Daoy (cell line): ENCODE results near the gene LMF1. TPM values are rescaled to one million over a fixed set of nuclear protein-coding genes. Genes with fewer than 3 reads are reported as not detected.
A peak's percentile ranks its signal among the peaks of the same experiment; 100 is the strongest.
"Not testable (repeated sequence)": the region's sequence is repeated elsewhere in the genome, so short reads cannot be mapped to it uniquely, and the experiment has no call there.

Experiments used
- DNase-seq: peaks from one replicate; pipeline ENCODE4 v3.0.0-alpha.2; 2015; ENCODE audit warnings: low read depth
- total RNA-seq: library from RNA; depleted of rRNA; stranded (reverse); fragments of >200 nt; shearing (Covaris generic); gene quantifications from 2 replicates; pipeline ENCODE4 v1.2.3, GENCODE V29; 2014

Gene LMF1
- total RNA-seq, 1 experiment from 2014 or later: 2.6 TPM

DNA sequence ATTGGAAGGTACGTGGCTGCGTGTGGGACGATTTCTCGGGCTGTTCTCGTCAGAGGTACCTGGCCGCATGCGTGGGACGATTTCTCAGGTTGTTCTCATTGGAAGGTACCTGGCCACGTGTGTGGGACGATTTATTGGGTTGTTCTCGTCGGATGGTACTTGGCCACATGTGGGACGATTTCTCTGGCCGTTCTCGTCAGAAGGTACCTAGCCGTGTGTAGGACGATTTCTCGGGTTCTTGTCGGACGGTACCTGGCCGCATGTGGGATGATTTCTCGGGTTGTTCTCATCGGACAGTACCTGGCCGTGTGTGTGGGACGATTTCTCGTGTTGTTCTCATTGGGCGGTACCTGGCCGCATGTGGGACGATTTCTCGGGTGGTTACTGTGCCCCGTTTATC, 120.1 kb downstream of the LMF1 start:
- DNase-seq: no peak

DNA sequence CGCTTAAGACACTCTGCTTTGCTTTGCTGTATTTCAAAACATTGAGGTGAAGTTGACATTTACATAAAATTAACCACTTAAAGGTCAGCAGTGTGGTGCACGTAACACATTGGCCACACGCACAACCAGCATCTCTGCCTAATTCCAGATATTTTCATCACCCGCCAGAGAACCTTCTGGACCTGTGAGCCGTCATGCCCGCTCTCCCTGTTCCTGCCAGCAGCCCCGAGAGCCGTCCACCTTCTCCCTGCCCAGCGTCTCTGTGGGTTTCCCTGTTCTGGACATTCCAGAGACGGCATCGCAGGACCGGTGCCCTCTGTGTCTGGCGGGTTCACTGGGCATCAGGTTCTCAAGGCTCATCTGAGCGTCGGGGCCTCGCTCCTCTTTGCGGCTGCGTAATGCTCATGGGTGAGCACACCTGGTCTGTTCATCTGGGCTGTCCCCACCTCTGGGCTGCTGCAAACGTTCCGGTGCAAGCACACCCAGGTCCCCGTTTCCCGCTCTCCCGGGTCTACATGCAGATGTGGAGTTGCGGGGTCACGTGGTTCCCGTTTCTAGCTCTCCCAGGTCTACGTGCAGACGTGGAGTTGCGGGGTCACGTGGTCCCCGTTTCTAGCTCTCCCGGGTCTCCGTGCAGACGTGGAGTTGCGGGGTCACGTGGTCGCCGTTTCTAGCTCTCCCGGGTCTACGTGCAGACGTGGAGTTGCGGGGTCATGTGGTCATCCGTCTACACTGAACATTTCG, 122.1 kb downstream of the LMF1 start:
- no peak for DNase-seq

DNA sequence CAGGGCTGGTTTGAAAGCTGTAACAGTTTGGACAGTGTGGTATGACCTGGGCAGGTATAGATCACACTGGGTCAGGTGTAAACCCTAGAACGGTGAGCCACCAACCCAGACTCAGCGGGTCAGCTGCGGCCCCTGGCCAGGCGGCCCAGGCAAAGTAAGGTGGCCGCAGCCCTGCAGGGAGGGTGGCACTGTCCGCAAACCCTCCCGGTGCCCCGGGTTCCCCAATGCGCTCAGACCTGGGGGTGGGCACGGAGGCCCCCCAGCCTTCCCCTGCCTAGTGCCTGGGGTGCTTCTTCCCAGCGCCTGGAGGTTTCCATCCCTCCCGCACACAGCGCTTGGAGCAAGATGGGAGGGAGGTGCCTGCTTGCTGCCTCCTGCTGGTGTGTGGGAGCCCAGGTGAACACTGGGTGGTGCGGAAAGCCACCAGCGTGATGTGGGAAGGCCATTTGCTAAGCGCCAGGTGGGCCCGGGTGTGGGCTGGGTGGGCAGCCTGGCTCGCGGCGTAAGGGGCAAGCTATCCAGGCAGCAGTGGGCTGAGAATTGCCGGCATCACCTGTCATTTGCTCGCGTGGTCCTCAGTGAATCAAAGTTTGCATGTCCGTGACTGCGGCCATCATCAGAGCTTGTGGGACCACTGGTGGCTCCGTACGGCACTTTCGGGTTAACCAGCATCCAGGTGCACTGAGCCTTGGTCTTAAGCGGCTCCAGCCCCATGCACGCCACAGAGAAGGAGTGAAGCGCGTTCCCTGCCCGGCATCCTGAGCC, 122.9 kb downstream of the LMF1 start:
- DNase-seq: no peak

DNA sequence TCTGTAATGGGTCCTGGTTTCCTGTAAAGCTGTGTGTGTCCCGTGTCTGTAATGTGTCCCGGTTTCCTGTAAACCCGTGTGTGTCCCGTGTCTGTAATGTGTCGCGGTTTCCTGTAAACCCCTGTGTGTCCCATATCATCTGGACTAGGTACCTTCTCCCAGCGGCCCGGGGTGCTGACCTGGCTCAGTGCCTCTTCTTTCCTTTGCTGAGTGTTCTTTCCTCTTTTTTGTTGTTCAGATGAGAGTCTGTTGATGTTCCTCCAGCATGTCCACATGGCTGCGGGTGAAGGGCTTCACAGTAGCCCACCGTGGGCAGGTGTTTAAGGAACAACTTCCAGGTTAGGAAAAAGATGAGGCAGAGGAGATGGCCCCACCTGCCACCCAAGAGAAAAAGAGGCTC, 123.6 kb downstream of the LMF1 start:
- no peak for DNase-seq

DNA sequence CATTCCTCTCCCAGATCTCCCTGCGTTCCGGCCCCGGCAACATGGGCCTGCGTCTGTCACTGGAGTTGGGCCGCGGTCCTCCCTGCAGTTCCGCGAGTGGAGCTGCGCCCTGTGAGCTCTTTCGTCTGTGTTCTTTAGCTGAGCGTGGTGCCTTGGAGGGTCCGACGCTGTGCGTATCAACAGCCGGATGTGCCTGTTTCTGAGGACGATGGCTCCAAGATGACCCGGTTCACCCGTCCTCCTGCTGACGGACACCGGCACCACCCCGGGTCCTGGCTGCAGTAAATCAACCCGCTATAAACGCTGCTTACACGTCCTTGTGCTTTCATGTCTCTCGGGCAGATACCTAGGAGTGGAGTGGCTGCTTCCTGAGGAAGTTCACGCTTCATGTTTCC, 125.4 kb downstream of the LMF1 start:
- no peak for DNase-seq

DNA sequence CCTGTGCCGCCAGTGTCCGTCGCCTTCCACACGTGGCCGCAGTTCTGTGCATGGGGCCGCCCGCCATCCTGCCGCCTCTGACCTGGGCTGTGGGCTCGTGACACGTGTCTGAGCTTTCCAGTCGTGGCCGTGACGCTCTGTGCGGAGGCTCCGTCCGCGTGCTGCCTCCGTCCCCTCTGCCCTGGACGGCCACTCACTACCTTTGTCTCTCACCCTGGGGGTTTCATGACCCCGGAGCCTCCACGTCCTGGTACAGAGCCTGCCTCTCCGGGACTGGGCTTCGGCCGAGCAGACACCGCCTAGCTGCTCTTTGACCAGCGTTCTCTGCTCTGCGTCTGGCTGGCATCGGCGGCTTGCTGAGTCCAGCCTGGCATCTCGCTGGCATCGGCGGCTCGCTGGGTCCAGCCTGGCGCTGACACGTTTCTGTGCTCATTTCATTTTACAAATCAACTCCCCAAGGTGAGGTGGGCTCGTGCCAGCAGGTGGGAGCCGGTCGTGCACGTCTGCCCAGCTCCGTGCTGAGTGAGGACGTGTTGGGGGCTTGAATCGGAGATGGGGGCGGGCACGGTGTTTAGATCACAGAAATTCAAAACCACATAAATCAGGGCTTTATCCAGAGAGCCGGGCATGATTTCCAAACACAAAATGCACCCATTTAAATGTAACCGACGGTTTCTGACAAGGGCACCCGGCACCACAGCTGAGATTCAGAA, 126.0 kb downstream of the LMF1 start:
- no peak for DNase-seq

DNA sequence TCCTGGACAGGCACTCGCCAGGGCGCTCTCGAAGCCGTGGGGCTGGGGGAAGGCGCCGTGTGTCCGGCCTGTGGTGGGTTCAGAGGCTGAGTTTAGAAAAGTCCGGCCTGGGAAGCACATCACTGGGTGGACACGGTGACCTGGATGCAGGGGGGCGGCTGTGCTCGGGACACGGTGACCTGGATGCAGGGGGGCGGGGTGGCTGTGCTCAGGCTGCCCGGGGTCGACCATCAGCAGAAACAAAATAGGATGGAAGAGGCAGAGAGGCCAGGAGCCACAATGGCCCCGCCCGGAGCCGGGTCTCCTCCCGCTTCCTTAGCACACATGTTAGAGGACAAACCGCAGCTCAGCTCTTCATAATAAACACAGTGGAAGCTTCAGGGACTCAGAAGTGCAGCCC, 127.0 kb downstream of the LMF1 start:
- DNase-seq: no peak

DNA sequence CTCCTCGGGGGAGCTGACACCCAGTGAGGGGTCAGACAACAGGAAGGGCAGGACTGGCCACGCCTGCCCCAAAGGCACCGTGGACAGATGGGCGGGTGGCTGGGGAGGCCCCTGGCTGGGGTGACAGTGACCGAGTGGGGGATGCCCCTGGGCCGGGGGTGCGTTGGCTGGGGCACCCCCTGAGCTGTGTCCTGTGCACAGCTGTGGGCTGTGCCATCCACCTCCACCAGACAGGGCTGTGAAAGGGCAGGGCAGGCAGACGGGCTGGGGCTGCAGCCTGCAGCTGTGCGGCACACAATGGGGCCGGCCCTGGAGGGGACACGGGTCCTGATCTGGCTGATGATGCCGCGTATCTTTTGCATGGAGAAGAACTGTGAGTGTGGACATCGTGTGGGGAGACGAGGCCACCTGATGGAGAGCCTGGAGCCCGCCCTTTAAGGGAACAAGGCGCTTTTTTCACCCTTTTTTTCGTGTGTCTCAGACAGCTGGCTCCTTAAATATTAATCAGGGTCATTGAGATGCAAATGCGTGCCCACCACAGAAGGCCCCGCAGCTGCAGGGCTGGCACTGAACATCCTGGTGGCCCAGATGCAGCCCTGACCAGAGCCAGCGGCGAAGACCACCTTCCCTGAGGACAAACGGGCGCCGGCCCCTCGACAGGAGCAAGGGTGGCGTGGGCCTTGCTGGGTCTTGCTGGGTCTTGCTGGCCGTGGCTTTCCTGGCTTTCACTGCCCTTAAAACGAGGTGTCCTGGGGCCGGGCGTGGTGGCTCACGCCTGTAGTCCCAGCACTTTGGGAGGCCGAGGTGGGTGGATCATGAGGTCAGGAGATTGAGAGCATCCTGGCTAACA, 127.8 kb downstream of the LMF1 start:
- DNase-seq: no peak

DNA sequence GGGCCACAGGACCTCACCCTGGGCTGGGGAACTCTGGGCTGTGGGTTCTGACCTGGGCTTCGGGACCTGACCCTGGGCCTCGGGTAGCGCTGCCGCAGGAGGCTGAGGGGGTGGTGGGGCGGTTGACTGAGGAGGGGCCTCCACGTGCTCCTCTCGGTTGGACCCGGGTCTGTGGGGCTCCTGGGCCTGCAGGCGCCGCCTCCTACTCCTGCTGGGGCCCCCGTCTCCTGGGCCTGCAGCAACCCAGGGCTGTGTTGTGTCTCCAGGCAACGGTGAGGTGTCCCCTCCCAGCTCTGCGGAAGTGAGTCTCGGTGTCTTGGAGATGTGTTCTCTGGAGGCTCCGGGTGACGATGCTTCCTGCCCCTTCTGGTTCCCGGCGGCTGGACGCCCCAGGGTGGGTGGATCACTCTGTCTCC, 128.7 kb downstream of the LMF1 start:
- peak; percentile 67 for DNase-seq

DNA sequence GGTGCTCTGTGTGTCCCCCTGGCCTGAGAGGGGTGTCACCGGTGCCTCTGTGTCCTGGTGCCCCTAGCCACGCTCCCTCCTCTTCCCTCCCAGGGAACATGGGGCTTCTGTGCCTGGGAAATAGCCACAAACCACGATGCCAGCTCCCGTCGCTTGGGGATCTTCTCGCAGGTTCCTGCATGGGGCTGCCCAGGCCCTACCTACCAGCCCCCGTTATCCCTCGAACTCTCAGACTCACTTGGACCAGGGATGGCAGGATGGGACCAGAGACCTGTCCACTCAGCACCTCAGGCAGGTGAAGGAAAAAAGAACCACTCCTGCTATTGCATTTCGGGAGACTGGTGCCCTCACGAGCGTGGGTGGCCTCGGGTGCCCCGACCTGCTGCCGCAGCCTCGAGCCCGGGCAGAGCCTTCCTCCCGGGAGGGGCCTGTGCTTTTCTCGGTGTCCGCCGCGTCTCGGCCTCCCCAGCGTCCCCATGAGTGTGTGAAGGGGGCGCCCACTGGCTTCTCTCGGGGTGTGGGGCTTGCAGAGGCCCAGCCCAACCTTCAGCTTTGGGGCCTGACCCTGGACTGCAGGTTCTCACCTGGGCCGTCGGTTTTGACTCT, 129.2 kb downstream of the LMF1 start:
- DNase-seq: no peak

DNA sequence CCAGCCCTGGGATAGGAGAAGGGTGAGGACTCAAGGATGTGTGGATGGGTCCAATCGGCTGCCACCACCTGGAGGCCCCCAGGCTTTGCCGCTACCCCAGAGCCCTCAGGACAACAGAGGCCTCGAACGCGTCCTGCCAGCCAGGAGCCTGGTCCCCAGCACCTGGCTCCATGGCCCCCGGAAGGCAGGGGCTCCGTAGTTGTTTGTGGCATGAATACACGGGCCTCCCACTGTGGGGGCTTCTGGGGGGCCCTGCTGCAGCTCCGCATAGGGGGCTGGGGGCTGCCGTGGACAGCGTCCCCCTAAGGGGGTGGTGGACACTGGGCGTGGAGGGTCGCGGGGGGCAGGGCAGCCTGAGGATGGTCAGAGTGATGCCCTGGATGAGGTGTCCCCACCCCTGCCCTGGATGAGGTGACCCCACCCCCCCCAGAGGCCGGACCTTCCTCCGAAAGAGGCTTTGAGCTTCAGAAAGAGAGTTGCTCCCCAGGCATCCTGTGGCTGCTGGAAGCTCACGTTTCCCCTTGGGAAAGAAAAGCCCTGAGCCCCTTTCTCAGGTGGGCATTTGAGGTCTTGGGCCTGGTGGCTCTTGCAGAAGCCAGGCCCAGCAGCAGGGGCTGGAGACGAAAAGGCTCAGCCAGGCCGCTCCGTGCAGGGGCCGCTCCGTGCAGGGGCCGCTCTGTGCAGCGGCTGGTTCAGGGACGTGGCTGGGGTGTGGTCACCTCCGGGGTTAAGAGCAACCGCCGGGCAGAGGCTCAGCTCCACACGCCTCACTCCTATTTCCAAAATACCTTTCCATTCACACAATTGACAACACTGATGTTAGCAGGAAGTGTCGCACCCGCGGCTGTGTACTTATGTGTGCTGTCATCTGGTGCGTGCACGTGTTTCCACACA, 130.0 kb downstream of the LMF1 start:
- DNase-seq: no peak

DNA sequence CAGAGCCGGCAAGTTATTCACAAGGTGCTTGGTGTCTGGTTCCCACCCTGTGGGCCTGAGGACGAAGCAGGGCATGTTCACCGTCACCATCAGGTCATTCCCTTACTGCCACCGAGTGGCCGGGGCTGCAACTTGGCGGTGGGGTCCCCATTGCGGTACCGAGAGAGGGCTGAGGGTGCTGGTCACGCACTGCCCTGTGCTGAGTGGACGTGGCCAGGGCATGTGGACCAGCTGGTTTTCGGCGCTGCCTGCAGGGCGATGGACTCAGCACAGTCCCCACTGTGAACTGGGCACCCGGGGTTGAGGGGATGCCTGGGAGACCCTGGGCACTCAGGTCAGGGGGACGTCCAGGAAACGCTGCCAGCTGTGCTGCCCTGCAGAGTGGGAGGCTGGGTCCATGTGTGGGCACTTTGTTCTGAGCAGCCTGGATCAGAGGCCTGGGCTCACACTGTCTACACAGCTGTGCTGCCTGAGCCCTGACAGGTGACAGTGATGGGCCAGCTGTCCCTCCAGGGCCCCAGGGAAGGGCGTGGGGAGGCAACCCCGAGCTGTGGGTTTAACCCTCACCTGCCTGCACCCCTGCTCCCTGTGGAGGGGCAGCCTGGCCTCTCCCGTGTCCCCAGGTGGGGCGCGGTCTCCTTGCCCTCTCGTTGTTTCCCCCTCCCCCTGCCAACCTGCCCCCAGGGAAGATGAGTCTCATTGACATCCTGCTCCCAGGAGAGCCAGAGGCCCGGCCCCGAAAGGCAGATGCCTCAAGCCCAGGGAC, 131.0 kb downstream of the LMF1 start:
- DNase-seq: no peak

DNA sequence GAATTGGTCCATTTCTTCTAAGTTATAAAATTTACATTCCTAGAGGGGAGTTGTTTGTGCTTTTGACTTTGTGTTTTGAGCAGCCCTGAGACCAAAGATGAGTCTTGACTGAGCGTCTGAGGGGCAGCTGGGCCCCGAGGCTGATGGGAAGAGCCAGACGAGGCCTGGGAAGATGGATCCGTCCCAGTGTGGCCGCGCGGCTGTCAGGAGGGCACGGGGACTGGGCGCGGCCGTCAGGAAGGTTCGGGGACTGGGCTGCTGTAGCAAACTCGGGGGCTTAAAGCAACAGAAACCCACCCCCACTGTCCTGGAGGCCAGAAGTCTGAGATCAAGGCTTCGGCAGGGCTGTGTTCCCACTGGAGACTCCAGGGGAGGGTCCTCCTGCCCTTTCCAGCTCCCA, 132.0 kb downstream of the LMF1 start:
- DNase-seq: no peak

DNA sequence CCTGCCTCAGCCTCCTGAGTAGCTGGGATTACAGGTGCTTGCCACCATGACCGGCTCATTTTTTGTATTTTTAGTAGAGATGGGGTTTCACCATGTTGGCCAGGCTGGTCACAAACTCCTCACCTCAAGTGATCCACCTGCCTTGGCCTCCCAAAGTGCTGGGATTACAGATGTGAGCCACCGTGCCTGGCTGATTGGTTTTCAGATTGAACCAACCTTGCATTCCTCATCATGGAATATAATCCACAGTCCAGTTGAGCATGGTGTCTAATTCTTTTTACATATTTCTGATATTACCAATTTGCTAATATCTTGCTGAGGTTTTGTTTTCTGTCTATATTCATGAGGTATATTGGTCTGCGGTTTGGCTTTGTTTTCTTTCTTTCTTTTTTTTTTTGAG, 134.0 kb downstream of the LMF1 start:
- not testable (repeated sequence) for DNase-seq

DNA sequence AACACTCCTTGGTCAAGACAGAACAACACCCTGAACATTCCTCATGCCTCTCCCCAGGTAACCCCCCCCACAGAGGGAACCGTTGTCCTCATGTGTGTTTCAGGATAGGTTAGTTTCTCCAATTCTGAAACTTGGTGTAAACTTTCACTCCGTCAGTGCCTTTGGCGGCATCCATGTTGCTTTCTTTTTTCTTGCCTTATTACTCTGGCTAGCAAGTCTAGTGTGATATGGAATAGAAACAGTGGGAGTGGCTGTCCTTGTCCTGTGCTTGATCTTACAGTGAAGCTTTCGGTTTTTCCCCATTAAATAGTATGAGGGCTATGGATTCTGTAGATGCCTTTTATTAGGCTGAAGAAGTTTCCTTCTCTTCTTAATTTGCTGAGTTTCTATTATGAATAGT, 134.6 kb downstream of the LMF1 start:
- no peak for DNase-seq

DNA sequence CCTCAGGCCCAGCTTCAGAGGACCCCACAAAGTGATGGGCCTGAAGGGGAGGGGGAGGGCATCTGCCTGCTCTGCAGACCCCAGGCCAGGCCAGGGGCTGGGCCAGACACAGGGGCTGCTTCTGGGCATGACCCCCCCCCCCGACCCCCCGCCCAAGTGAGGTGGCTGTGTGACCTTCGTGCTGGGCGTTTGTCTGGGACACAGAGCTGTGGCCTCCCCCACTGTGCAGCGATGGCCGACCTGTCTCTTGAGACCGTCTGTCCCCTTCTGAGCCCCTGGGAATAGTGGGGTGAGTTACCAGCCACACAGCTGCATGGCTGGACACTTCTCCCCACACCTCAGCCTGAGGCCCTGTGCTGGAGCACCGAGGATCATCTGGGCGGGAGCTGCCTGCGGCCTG, 135.4 kb downstream of the LMF1 start:
- no peak for DNase-seq

DNA sequence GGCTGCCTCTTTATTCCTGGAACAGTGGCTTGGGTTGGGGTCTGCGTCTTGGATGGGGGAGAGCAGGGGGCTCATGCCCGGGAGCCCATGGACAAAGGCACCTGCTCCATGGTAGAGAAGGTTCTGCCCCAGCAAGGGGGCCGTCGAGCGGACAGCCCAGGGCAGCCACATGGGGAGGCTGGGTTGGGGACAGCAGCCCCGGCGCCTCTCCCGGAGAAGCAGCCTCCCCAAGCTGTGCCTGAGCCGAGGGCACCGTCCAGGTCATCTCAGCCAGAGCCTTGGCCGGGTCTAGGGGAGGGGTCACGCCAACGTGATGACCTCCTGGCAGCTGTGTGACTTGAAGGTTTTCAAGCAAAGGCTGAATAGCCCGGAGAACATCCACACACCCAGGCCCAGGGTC, 137.4 kb downstream of the LMF1 start:
- DNase-seq: no peak

DNA sequence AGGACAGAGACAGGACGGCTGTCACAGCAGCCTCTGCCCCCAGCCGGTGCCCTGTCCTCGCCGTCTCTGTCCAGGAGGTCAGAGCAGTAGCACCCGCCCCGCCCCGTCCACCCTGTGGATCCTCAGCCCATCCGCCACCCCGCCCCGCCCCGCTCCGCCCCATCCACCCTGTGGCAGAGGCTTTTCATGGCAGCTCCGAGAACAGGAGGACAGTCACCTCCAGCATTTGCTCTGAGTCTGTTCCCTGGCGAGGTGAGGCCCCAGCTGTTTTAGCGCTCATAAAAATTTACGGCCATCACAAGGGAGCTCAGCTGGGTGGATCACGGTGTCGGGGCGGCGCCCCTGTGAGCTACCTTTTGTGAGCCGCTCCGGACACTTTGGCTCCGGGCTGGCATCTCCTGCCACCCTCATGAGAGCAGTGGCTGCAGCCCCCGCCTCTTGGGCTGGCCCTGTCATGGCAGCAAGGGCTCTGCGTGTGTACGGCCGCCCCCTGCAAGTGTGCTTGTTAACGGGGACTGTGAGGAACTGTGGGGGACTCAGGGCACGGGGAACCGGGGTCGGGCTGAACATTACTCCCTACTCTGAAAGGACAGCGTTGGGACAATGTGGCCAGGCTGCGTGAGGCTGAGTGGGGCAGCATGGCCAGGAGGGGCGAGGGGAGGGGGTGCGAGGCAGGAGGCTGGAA, 138.0 kb downstream of the LMF1 start:
- no peak for DNase-seq
